Left ventricle myocardium inferior (tissue), 1 donor: ENCODE results near the gene SLC35F2. TPM values are rescaled to one million over a fixed set of nuclear protein-coding genes. Genes with fewer than 3 reads are reported as not detected.

Experiments
- DNase-seq: peaks from one replicate; pipeline ENCODE4 v3.0.0-alpha.2; 2020
- H3K27ac ChIP-seq: fragments of 200-600 bp; replicated peaks from 2 replicates; pipeline ENCODE4 v1.8.0; 2021
- H3K27me3 ChIP-seq: fragments of 200-600 bp; 2 replicates; pipeline ENCODE4 v1.8.0; 2021; ENCODE audit warnings: low read depth
- H3K36me3 ChIP-seq: fragments of 200-600 bp; 2 replicates; pipeline ENCODE4 v1.8.0; 2021
- H3K4me1 ChIP-seq: fragments of 200-600 bp; 2 replicates; pipeline ENCODE4 v1.8.0; 2021
- H3K4me3 ChIP-seq: fragments of 200-600 bp; 2 replicates; pipeline ENCODE4 v1.8.0; 2021; ENCODE audit warnings: mild to moderate bottlenecking, moderate library complexity
- H3K9me3 ChIP-seq: fragments of 200-600 bp; replicated peaks from 2 replicates; pipeline ENCODE4 v1.8.0; 2021
- CTCF ChIP-seq: fragments of 200-600 bp; IDR thresholded peaks from 2 replicates; pipeline ENCODE4 v1.8.0; 2021; ENCODE audit warnings: antibody characterized with exemption, mild to moderate bottlenecking, borderline replicate concordance
- intact Hi-C: fragments of 100-400 bp; cut with micrococcal nuclease; formaldehyde crosslinking; loops from one replicate; pipeline ENCODE4 v1.11.0; 2022
- total RNA-seq: library from RNA; stranded (reverse); fragmentation: NEBNext Ultra II Directional; extraction: Animal tissue kit (Norgen Biotek cat#: 25700); gene quantifications from one replicate; pipeline ENCODE4 v1.2.1, GENCODE V29; 2021
- donor health status: DM: no; HTN: yes; CAD: no; lungs with severe emphysema.

Gene SLC35F2
- total RNA-seq, 1 donor from 2014 or later = 1.0 TPM

- Histone ChIP-seq H3K27ac (peak overlapping the region; percentile 53), H3K36me3 (no peaks in the 10 kb centered on the region), H3K4me1 (no peaks in the 10 kb centered on the region), H3K27me3 (no peaks in the 10 kb centered on the region), H3K9me3 (no peaks in the 10 kb centered on the region), H3K4me3 (no peak overlapping the region)
- DNase-seq = no peak
- TF ChIP-seq CTCF = no peak
- intact Hi-C loops = no loop called here
Measured at GRCh38 chr11:107752949-107753822, 105.4 kb downstream of the SLC35F2 start.

- intact Hi-C loops = no loop called here
- H3K4me3 ChIP-seq = no peak overlapping the region
- peaks cover 3% of the 10 kb centered on the region for H3K4me1 ChIP-seq
- DNase-seq = no peak
- no peaks in the 10 kb centered on the region for H3K27me3 ChIP-seq
- no peak for TF ChIP-seq CTCF
- no peaks in the 10 kb centered on the region for H3K9me3 ChIP-seq
- H3K27ac ChIP-seq = peak overlapping the region; percentile 28
- no peaks in the 10 kb centered on the region for H3K36me3 ChIP-seq
Measured at GRCh38 chr11:107752508-107752907, 106.1 kb downstream of the SLC35F2 start.

- TF ChIP-seq CTCF = no peak
- intact Hi-C loops = no loop called here
- no peaks in the 10 kb centered on the region for H3K9me3 ChIP-seq
- no peaks in the 10 kb centered on the region for H3K36me3 ChIP-seq
- H3K27ac ChIP-seq = no peak overlapping the region
- DNase-seq = no peak
- peaks cover 5% of the 10 kb centered on the region for H3K4me1 ChIP-seq
- no peaks in the 10 kb centered on the region for H3K27me3 ChIP-seq
- H3K4me3 ChIP-seq = no peak overlapping the region
Measured at GRCh38 chr11:107751082-107751481, 107.5 kb downstream of the SLC35F2 start.

GRCh38 chr11:107750313-107750712 is 108.3 kb downstream of the SLC35F2 start:
- peaks cover 5% of the 10 kb centered on the region for H3K4me1 ChIP-seq
- intact Hi-C loops = no loop called here
- H3K27ac ChIP-seq = no peak overlapping the region
- H3K9me3 ChIP-seq = no peaks in the 10 kb centered on the region
- H3K36me3 ChIP-seq = no peaks in the 10 kb centered on the region
- H3K4me3 ChIP-seq = no peak overlapping the region
- TF ChIP-seq CTCF = no peak
- H3K27me3 ChIP-seq = no peaks in the 10 kb centered on the region
- no peak for DNase-seq

GRCh38 chr11:107747622-107748021 is 111.0 kb downstream of the SLC35F2 start:
- Histone ChIP-seq H3K9me3 (no peaks in the 10 kb centered on the region), H3K4me3 (no peak overlapping the region), H3K27ac (peak overlapping the region; percentile 1), H3K36me3 (no peaks in the 10 kb centered on the region), H3K27me3 (peaks cover 9% of the 10 kb centered on the region), H3K4me1 (peaks cover 5% of the 10 kb centered on the region)
- intact Hi-C loops = no loop called here
- TF ChIP-seq CTCF = no peak
- no peak for DNase-seq
